ENCODE results near the gene DDAH2.
A peak's percentile ranks its signal among the peaks of the same experiment; 100 is the strongest.

The DDAH2 gene

GRCh38 chr6:31771992-31772358 lies 42.9 kb upstream of the DDAH2 start:
- no peaks in the 10 kb centered on the region for H3K9me3 ChIP-seq (ENCODE audit: control insufficient read depth, insufficient read depth, low read depth, low read length)
- TF ChIP-seq EGR2 (tag by site-specific recombination; IDR thresholded peaks at IDR 0.05; ENCODE audit: low read depth), result peak; percentile 43
- 0 out of 2 replicates have a peak, but pooled peaks have one; percentile 34 for TF ChIP-seq ZNF600 (tag by site-specific recombination; IDR thresholded peaks at IDR 0.05)
- TF ChIP-seq ZBTB10 (tag by site-specific recombination; IDR thresholded peaks at IDR 0.05), result no peak
- TF ChIP-seq IKZF3 (tag by site-specific recombination; IDR thresholded peaks at IDR 0.05), result no peak
- no peak for TF ChIP-seq ZNF514 (tag by site-specific recombination; IDR thresholded peaks at IDR 0.05)
- no peak for TF ChIP-seq ZEB2 (tag by site-specific recombination; IDR thresholded peaks at IDR 0.05)
- TF ChIP-seq ZFHX2 (tag by site-specific recombination; conservative IDR thresholded peaks at IDR 0.05), result peak; percentile 48
- no peak for TF ChIP-seq ZNF792 (tag by site-specific recombination; IDR thresholded peaks at IDR 0.05)
- peak; percentile 61 for TF ChIP-seq PRDM1 (tag by site-specific recombination; IDR thresholded peaks at IDR 0.05)
- TF ChIP-seq ZNF391 (tag by site-specific recombination; IDR thresholded peaks at IDR 0.05; ENCODE audit: borderline replicate concordance, low read depth), result no peak
- TF ChIP-seq, protein P1, sequence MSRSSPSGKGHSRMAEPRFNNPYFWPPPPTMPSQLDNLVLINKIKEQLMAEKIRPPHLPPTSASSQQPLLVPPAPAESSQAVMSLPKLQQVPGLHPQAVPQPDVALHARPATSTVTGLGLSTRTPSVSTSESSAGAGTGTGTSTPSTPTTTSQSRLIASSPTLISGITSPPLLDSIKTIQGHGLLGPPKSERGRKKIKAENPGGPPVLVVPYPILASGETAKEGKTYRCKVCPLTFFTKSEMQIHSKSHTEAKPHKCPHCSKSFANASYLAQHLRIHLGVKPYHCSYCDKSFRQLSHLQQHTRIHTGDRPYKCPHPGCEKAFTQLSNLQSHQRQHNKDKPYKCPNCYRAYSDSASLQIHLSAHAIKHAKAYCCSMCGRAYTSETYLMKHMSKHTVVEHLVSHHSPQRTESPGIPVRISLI (tag by site-specific recombination; IDR thresholded peaks at IDR 0.05), result no peak
- peaks cover 1% of the 10 kb centered on the region for H3K4me1 ChIP-seq (ENCODE audit: control insufficient read depth, insufficient read depth, low read length)
- no peak overlapping the region for H3K27ac ChIP-seq (ENCODE audit: extremely low read depth, low read depth, low read length)
- ChIA-PET POLR2A (interaction anchor here (7.2 kb wide), 1 partner anchor 55 kb away, joined by 48 read pairs; the partner anchor contains the start of gene HSPA1B), CTCF (interaction anchor here (0.6 to 1.2 kb wide), 6 partner anchors 11 to 60 kb away, joined by 3 to 7 read pairs (median 4); partner anchors contain the start of genes CLIC1 and VARS1)
- no peaks in the 10 kb centered on the region for H3K36me3 ChIP-seq (ENCODE audit: control insufficient read depth in 2 of 2, insufficient read depth in 1 of 2, low read length in 2 of 2)
- H3K4me3 ChIP-seq (ENCODE audit: low read depth, low read length), result no peak overlapping the region

DNA sequence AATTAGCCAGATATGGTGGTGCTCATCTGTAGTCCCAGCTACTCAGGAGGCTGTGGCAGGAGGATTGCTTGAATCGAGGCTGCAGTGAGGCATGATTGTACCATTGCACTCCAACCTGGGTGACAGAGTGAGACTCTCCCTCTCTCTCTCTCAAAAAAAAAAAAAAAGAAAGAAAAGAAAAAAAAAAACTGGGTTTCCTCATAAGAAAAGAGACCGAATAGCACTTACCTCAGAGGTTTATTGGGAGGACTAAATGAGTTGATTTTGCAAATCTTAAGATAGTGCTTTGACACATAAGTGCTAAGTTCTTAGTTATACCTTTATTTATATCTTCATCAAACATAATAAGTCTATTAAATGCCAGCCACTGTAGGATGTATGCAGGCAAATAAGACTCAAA lies 41.8 kb upstream of the DDAH2 start:
- CTCF ChIA-PET, result interaction anchor here (0.6 to 2.6 kb wide), 18 partner anchors 11 to 106 kb away, joined by 3 to 39 read pairs (median 10); partner anchors contain the start of genes CLIC1, DDAH2, MSH5 and VARS1
- POLR2A ChIA-PET, result interaction anchor here (0.6 to 7.2 kb wide), 7 partner anchors 25 to 229 kb away, joined by 3 to 48 read pairs (median 5); partner anchors contain the start of genes DDX39B, HSPA1B, MSH5 and NEU1
- H3K36me3 ChIP-seq (ENCODE audit: control insufficient read depth in 2 of 2, insufficient read depth in 1 of 2, low read length in 2 of 2), result no peaks in the 10 kb centered on the region
- no peak for TF ChIP-seq ZNF350 (tag by site-specific recombination; IDR thresholded peaks at IDR 0.05)
- no peak for TF ChIP-seq ZNF48 (tag by site-specific recombination; IDR thresholded peaks at IDR 0.05)
- no peak for TF ChIP-seq ZNF473 (tag by site-specific recombination; IDR thresholded peaks at IDR 0.05)
- no peak for TF ChIP-seq GFI1B (tag by site-specific recombination; IDR thresholded peaks at IDR 0.05)
- no peak for TF ChIP-seq ZNF157 (tag by site-specific recombination; IDR thresholded peaks at IDR 0.05)
- TF ChIP-seq WT1 (tag by site-specific recombination; IDR thresholded peaks at IDR 0.05), result no peak
- peak; percentile 58 for TF ChIP-seq ZNF585B (tag by site-specific recombination; IDR thresholded peaks at IDR 0.05)
- TF ChIP-seq ZNF202 (tag by site-specific recombination; IDR thresholded peaks at IDR 0.05; ENCODE audit: borderline replicate concordance), result no peak
- no peak for TF ChIP-seq ZNF19 (tag by site-specific recombination; IDR thresholded peaks at IDR 0.05; ENCODE audit: low read depth)
- no peak overlapping the region for H3K27ac ChIP-seq (ENCODE audit: extremely low read depth, low read depth, low read length)
- H3K9me3 ChIP-seq (ENCODE audit: control insufficient read depth, insufficient read depth, low read depth, low read length), result no peaks in the 10 kb centered on the region
- no peak overlapping the region for H3K4me3 ChIP-seq (ENCODE audit: low read depth, low read length)
- H3K4me1 ChIP-seq (ENCODE audit: control insufficient read depth, insufficient read depth, low read length), result no peaks in the 10 kb centered on the region

Measured in HEK293 (cell line).